Liver (tissue), 9 donors: ENCODE data around the gene CCDC88C. TPM values are rescaled to one million over a fixed set of nuclear protein-coding genes. Genes with fewer than 3 reads are reported as not detected.

Experiments used
- DNase-seq: peaks from one replicate; pipeline ENCODE4 v3.0.0-alpha.2; 2017; ENCODE audit warnings: low spot score
- H3K27ac ChIP-seq, 2 donors: one replicate each; pipeline ENCODE4 v1.7.0; 2013; ENCODE audit warnings: inconsistent platforms in 2 of 2, low read length in 2 of 2, control low read depth in 1 of 2, low read depth in 1 of 2, mild to moderate bottlenecking in 1 of 2
- H3K27me3 ChIP-seq, 4 donors: one replicate each; pipeline versions ENCODE4 v1.6.1 to v1.7.0; 2013; ENCODE audit warnings: low read length in 3 of 4, inconsistent platforms in 1 of 4, mild to moderate bottlenecking in 1 of 4, moderate library complexity in 1 of 4; ENCODE audit not compliant: control insufficient read depth in 4 of 4, insufficient read depth in 4 of 4
- H3K36me3 ChIP-seq, 4 donors: one replicate each; pipeline versions ENCODE4 v1.6.1 to v1.7.0; 2013; ENCODE audit warnings: low read length in 3 of 4, mild to moderate bottlenecking in 3 of 4, low read depth in 1 of 4, moderate library complexity in 1 of 4; ENCODE audit not compliant: control insufficient read depth in 4 of 4, insufficient read depth in 3 of 4
- H3K4me1 ChIP-seq, 4 donors: one replicate each; pipeline versions ENCODE4 v1.6.1 to v1.7.0; 2013; ENCODE audit warnings: low read length in 3 of 4, mild to moderate bottlenecking in 3 of 4, moderate library complexity in 1 of 4; ENCODE audit not compliant: control insufficient read depth in 4 of 4, insufficient read depth in 4 of 4
- H3K4me3 ChIP-seq, 3 donors: one replicate each; pipeline versions ENCODE4 v1.6.1 to v1.7.0; 2013; ENCODE audit warnings: low read length in 3 of 3, control low read depth in 1 of 3, low read depth in 1 of 3, mild to moderate bottlenecking in 1 of 3
- H3K9ac ChIP-seq, 2 donors: one replicate each; pipeline ENCODE4 v1.7.0; 2013; ENCODE audit warnings: low read length in 2 of 2, mild to moderate bottlenecking in 2 of 2, moderate library complexity in 2 of 2, control low read depth in 1 of 2, low read depth in 1 of 2
- H3K9me3 ChIP-seq, 4 donors: one replicate each; pipeline versions ENCODE4 v1.6.1 to v1.7.0; 2013; ENCODE audit warnings: low read length in 3 of 4; ENCODE audit not compliant: control insufficient read depth in 4 of 4
- FOXA2 ChIP-seq: IDR thresholded peaks from 2 replicates; pipeline ENCODE4 v1.6.1; 2016; ENCODE audit warnings: antibody characterized with exemption
- GABPA ChIP-seq, 2 donors: IDR thresholded peaks in 1 of 2; conservative IDR thresholded peaks in 1 of 2; 2 replicates each; pipeline ENCODE4 v1.6.1; 2016; ENCODE audit warnings: antibody characterized with exemption in 2 of 2, mild to moderate bottlenecking in 1 of 2, moderate library complexity in 1 of 2
- HNF4A ChIP-seq, 2 donors: conservative IDR thresholded peaks; 2 replicates each; pipeline ENCODE4 v1.6.1; 2016; ENCODE audit warnings: antibody characterized with exemption in 2 of 2, mild to moderate bottlenecking in 2 of 2
- HNF4G ChIP-seq: IDR thresholded peaks from 2 replicates; pipeline ENCODE4 v1.6.1; 2016; ENCODE audit warnings: antibody characterized with exemption
- JUND ChIP-seq, 2 donors: IDR thresholded peaks; 2 replicates each; pipeline ENCODE4 v1.6.1; 2016; ENCODE audit warnings: antibody characterized with exemption in 2 of 2
- NR2F2 ChIP-seq: IDR thresholded peaks from 2 replicates; pipeline ENCODE4 v1.6.1; 2016; ENCODE audit warnings: antibody characterized with exemption
- RAD21 ChIP-seq, 2 donors: IDR thresholded peaks; 2 replicates each; pipeline ENCODE4 v1.6.1; 2016; ENCODE audit warnings: antibody characterized with exemption in 2 of 2, mild to moderate bottlenecking in 2 of 2
- RXRA ChIP-seq, 2 donors: IDR thresholded peaks; 2 replicates each; pipeline ENCODE4 v1.6.1; 2017 to 2018; ENCODE audit warnings: antibody characterized with exemption in 2 of 2, mild to moderate bottlenecking in 1 of 2
- SP1 ChIP-seq: IDR thresholded peaks from 2 replicates; pipeline ENCODE4 v1.6.1; 2018; ENCODE audit warnings: antibody characterized with exemption, mild to moderate bottlenecking
- TAF1 ChIP-seq: conservative IDR thresholded peaks from 2 replicates; pipeline ENCODE4 v1.6.1; 2016; ENCODE audit warnings: antibody characterized with exemption, mild to moderate bottlenecking
- YY1 ChIP-seq: IDR thresholded peaks from 2 replicates; pipeline ENCODE4 v1.6.1; 2016; ENCODE audit warnings: antibody characterized with exemption, mild to moderate bottlenecking
- WGBS: extraction: QIAGEN DNeasy Blood & Tissue Kit; methylation state at CpG from one replicate; pipeline ENCODE4 v1.1.7; 2013; 5-methylcytosine and 5-hydroxymethylcytosine counted together
- polyA plus RNA-seq, 2 donors: library from polyadenylated mRNA; stranded (reverse) in 1 of 2; unstranded in 1 of 2; fragments of 200-250 nt in 1 of 2; fragments of >200 nt in 1 of 2; fragmentation: Nextera tagmentation in 1 of 2; extraction: Ambion mirVana in 1 of 2; gene quantifications; one replicate each; pipeline versions ENCODE4 v1.2.1 to v1.2.3, GENCODE V29; 2013 to 2015
- total RNA-seq, 2 donors: library from RNA; depleted of rRNA; stranded (reverse); fragments of >200 nt; gene quantifications; one replicate each; pipeline ENCODE4 v1.2.3, GENCODE V29; 2014
- TF ChIP-seq, protein P1 (sequence below): IDR thresholded peaks from 2 replicates; pipeline ENCODE4 v1.6.1; 2016; ENCODE audit warnings: antibody characterized with exemption
- TF ChIP-seq, protein P2 (sequence below): IDR thresholded peaks from 2 replicates; pipeline ENCODE4 v1.6.1; 2016; ENCODE audit warnings: antibody characterized with exemption, mild to moderate bottlenecking
- TF ChIP-seq, protein P3 (sequence below): fragments of 150-350 bp; IDR thresholded peaks from 2 replicates; pipeline ENCODE4 v1.5.1; 2017; ENCODE audit warnings: improper control_type of control experiment, low read depth, low read length; ENCODE audit not compliant: missing input control
- TF ChIP-seq, protein P4 (sequence below): IDR thresholded peaks from 2 replicates; pipeline ENCODE4 v1.6.1; 2016; ENCODE audit warnings: antibody characterized with exemption
- TF ChIP-seq, protein P5 (sequence below): IDR thresholded peaks from 2 replicates; pipeline ENCODE4 v1.6.1; 2016; ENCODE audit warnings: antibody characterized with exemption
- donor health status: healthy.
- donor health status: healthy.
- donor health status: healthy.
- donor health status: healthy.
- donor health status: healthy.

Gene CCDC88C
- total and polyA plus RNA-seq, 4 donors = 1.3 to 10.8 (median 4.0) TPM

DNA sequence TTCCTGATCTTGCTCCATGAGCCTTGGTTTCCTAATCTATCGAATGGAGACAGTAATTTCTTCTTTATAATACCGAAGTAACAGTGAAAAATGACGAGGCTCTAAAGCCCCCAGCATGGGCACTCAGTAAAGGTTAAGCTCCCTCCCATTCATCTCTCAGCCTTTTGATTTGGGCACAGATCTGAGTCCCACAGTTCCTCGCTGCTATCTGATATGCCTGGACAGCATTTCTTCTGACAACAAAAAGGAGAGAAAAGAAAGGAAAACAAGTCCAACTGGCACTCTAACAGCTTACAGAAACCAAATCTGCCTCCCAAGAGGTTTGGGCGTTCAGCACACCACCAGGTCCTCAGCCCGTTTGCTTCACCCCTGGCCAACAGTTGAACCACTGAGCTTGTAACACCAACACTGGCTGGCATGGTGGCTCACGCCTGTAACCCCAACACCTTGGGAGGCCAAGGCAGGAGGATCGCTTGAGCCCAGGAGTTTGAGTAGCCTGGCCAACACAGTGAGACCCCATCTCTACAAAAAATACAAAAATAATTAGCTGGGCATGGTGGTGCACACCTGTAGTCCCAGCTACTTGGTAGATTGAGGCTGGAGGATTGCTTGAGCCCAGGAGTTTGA, 19.5 kb downstream of the CCDC88C start:
- Histone ChIP-seq H3K27ac (peak overlapping the region in 1 of 2 donors; percentile 6), H3K9ac (no peak overlapping the region), H3K36me3 (no peaks in the 10 kb centered on the region), H3K4me3 (no peak overlapping the region), H3K4me1 (peaks cover 3 to 16% (median 9%) of the 10 kb centered on the region in 4 donors), H3K9me3 (no peaks in the 10 kb centered on the region), H3K27me3 (no peaks in the 10 kb centered on the region)
- WGBS = 75% methylated on average over 8 of the region's 8 CpGs
- DNase-seq = no peak
- no peak for TF ChIP-seq TAF1
- no peak for TF ChIP-seq RXRA (IDR thresholded peaks at IDR 0.05)

DNA sequence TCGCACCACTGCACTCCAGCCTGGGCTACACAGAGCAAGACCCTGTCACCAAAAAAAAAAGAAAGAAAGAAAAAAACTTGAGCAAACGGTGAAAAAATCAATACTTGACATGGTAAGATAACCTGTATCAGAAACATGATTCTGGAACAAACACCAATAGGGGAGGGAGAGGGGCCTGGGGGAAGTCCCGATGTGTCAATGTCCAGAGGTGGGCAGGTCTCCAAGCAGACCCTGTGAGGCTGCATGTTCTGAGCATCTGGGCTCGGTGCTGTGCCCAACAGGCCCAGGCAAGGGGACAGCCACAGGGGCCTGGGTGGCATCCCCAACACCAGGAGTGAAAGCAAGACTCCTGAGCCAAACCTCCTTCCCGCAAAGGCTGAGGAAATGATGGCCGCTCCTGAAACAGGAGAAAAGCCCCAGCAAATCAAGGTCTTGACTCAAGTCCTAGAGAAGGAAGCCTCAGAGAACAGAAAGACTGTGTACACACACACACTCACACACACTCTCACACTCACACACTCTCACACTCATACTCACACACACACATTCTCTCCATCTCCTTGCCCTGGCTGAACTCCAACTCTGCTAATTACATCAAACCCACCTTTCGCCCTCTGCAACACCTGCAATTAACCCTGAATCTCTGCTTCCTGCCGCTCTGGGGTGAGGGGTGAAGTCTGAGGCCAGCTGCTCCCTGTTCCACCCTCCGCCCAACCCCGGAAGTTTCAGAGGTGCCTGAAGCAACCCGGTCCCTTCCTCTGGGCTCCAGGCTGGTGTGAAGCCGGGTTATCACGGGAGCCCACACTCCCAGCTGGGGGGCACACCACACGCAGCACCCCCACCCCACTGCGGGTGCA, 20.4 kb downstream of the CCDC88C start:
- Histone ChIP-seq H3K4me1 (peaks cover 3 to 16% (median 9%) of the 10 kb centered on the region in 4 donors), H3K27me3 (no peaks in the 10 kb centered on the region), H3K9me3 (no peaks in the 10 kb centered on the region), H3K36me3 (no peaks in the 10 kb centered on the region), H3K9ac (no peak overlapping the region), H3K4me3 (no peak overlapping the region), H3K27ac (peak overlapping the region; percentile 6 to 24)
- TF ChIP-seq NR2F2 (peak; percentile 97), HNF4A (conservative IDR thresholded peaks at IDR 0.05) (no peak), JUND (IDR thresholded peaks at IDR 0.05) (no peak), RXRA (IDR thresholded peaks at IDR 0.05) (peak in 1 of 2 donors; percentile 36), RAD21 (IDR thresholded peaks at IDR 0.05) (no peak)
- TF ChIP-seq, protein P1, sequence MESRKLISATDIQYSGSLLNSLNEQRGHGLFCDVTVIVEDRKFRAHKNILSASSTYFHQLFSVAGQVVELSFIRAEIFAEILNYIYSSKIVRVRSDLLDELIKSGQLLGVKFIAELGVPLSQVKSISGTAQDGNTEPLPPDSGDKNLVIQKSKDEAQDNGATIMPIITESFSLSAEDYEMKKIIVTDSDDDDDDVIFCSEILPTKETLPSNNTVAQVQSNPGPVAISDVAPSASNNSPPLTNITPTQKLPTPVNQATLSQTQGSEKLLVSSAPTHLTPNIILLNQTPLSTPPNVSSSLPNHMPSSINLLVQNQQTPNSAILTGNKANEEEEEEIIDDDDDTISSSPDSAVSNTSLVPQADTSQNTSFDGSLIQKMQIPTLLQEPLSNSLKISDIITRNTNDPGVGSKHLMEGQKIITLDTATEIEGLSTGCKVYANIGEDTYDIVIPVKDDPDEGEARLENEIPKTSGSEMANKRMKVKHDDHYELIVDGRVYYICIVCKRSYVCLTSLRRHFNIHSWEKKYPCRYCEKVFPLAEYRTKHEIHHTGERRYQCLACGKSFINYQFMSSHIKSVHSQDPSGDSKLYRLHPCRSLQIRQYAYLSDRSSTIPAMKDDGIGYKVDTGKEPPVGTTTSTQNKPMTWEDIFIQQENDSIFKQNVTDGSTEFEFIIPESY = no peak
- TF ChIP-seq, protein P2, sequence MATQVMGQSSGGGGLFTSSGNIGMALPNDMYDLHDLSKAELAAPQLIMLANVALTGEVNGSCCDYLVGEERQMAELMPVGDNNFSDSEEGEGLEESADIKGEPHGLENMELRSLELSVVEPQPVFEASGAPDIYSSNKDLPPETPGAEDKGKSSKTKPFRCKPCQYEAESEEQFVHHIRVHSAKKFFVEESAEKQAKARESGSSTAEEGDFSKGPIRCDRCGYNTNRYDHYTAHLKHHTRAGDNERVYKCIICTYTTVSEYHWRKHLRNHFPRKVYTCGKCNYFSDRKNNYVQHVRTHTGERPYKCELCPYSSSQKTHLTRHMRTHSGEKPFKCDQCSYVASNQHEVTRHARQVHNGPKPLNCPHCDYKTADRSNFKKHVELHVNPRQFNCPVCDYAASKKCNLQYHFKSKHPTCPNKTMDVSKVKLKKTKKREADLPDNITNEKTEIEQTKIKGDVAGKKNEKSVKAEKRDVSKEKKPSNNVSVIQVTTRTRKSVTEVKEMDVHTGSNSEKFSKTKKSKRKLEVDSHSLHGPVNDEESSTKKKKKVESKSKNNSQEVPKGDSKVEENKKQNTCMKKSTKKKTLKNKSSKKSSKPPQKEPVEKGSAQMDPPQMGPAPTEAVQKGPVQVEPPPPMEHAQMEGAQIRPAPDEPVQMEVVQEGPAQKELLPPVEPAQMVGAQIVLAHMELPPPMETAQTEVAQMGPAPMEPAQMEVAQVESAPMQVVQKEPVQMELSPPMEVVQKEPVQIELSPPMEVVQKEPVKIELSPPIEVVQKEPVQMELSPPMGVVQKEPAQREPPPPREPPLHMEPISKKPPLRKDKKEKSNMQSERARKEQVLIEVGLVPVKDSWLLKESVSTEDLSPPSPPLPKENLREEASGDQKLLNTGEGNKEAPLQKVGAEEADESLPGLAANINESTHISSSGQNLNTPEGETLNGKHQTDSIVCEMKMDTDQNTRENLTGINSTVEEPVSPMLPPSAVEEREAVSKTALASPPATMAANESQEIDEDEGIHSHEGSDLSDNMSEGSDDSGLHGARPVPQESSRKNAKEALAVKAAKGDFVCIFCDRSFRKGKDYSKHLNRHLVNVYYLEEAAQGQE = no peak
- WGBS = 38% methylated on average over 15 of the region's 15 CpGs
- DNase-seq = no peak

DNA sequence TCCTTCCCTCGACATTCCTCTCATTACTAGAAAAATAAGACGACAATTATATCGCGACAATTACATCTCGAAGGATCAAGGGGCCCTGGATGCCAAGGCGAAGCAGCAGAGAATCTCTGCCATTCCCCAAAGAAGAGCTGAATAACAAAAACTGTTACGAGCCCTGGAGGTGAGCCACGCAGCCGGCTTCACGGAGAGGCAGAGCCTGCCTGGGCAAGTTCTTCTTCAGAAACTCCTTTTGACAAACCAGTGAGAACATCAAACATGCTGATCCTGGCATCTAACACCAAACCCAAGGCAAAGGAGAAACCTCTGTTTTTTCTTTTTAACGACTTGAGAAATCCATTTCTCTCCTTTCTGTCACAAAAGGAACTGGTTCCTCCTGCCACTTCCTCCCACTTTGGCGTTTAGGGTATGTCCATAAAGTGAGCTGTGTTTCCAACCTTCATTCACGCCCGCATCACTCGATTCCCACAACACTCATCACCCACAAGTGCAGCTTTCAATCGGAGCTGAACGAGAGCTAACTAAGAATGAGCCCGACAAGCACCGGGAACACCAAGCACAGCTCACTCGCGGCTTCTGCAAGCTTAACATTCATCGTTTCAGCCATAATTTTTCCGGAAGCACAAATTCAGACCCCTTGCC, 21.5 kb downstream of the CCDC88C start:
- no peaks in the 10 kb centered on the region for H3K27me3 ChIP-seq
- H3K27ac ChIP-seq = no peak overlapping the region
- H3K4me3 ChIP-seq = no peak overlapping the region
- peaks cover 3 to 16% (median 9%) of the 10 kb centered on the region in 4 donors for H3K4me1 ChIP-seq
- WGBS = 78% methylated on average over 23 of the region's 23 CpGs
- H3K9ac ChIP-seq = no peak overlapping the region
- DNase-seq = no peak
- no peaks in the 10 kb centered on the region for H3K36me3 ChIP-seq
- no peaks in the 10 kb centered on the region for H3K9me3 ChIP-seq
- TF ChIP-seq TAF1 = no peak
- TF ChIP-seq, protein P3, sequence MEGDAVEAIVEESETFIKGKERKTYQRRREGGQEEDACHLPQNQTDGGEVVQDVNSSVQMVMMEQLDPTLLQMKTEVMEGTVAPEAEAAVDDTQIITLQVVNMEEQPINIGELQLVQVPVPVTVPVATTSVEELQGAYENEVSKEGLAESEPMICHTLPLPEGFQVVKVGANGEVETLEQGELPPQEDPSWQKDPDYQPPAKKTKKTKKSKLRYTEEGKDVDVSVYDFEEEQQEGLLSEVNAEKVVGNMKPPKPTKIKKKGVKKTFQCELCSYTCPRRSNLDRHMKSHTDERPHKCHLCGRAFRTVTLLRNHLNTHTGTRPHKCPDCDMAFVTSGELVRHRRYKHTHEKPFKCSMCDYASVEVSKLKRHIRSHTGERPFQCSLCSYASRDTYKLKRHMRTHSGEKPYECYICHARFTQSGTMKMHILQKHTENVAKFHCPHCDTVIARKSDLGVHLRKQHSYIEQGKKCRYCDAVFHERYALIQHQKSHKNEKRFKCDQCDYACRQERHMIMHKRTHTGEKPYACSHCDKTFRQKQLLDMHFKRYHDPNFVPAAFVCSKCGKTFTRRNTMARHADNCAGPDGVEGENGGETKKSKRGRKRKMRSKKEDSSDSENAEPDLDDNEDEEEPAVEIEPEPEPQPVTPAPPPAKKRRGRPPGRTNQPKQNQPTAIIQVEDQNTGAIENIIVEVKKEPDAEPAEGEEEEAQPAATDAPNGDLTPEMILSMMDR = no peak
- no peak for TF ChIP-seq RXRA (IDR thresholded peaks at IDR 0.05)
- TF ChIP-seq NR2F2 = no peak
- TF ChIP-seq FOXA2 = no peak
- no peak for TF ChIP-seq JUND (IDR thresholded peaks at IDR 0.05)
- TF ChIP-seq, protein P4, sequence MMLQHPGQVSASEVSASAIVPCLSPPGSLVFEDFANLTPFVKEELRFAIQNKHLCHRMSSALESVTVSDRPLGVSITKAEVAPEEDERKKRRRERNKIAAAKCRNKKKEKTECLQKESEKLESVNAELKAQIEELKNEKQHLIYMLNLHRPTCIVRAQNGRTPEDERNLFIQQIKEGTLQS = no peak
- TF ChIP-seq HNF4G = no peak
- no peak for TF ChIP-seq GABPA (IDR thresholded peaks at IDR 0.05 in 1 of 2, conservative IDR thresholded peaks at IDR 0.05 in 1 of 2)
- TF ChIP-seq HNF4A (conservative IDR thresholded peaks at IDR 0.05) = no peak
- no peak for TF ChIP-seq SP1
- TF ChIP-seq, protein P5, sequence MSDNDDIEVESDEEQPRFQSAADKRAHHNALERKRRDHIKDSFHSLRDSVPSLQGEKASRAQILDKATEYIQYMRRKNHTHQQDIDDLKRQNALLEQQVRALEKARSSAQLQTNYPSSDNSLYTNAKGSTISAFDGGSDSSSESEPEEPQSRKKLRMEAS = no peak
- no peak for TF ChIP-seq RAD21 (IDR thresholded peaks at IDR 0.05)
- TF ChIP-seq YY1 = no peak
